GM12873 (cell line): Measurements from ENCODE around the gene KRTAP19-2.

Source experiments
- TF ChIP-seq, protein P1 (sequence below): IDR thresholded peaks from 2 replicates; pipeline ENCODE4 v1.5.1; 2012; ENCODE audit warnings: low read depth, mild to moderate bottlenecking, moderate library complexity, low read length, control low read depth; ENCODE audit not compliant: insufficient read depth; ENCODE audit errors: missing control alignments

KRTAP19-2 gene

DNA sequence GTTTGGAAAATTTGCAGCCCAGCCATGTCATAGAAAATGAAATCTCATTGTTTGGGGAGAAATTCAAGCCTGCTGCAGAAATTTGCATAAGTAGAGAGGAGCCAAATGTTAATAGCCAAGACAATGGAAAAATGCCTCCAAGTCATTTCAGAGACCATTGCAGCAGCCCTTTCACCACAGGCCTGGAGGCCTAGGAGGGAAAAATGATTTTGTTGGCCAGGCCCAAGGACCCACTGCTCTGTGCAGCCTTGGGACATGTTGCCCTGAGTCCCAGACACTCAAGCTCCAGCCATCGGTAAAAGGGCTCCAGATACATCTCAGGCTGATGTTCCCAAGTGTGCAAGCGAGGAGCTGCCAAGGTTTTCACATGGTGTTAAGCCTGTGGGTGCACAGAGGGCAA, 1.1 kb downstream of the KRTAP19-2 start:
- TF ChIP-seq, protein P1, sequence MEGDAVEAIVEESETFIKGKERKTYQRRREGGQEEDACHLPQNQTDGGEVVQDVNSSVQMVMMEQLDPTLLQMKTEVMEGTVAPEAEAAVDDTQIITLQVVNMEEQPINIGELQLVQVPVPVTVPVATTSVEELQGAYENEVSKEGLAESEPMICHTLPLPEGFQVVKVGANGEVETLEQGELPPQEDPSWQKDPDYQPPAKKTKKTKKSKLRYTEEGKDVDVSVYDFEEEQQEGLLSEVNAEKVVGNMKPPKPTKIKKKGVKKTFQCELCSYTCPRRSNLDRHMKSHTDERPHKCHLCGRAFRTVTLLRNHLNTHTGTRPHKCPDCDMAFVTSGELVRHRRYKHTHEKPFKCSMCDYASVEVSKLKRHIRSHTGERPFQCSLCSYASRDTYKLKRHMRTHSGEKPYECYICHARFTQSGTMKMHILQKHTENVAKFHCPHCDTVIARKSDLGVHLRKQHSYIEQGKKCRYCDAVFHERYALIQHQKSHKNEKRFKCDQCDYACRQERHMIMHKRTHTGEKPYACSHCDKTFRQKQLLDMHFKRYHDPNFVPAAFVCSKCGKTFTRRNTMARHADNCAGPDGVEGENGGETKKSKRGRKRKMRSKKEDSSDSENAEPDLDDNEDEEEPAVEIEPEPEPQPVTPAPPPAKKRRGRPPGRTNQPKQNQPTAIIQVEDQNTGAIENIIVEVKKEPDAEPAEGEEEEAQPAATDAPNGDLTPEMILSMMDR, result no peak

DNA sequence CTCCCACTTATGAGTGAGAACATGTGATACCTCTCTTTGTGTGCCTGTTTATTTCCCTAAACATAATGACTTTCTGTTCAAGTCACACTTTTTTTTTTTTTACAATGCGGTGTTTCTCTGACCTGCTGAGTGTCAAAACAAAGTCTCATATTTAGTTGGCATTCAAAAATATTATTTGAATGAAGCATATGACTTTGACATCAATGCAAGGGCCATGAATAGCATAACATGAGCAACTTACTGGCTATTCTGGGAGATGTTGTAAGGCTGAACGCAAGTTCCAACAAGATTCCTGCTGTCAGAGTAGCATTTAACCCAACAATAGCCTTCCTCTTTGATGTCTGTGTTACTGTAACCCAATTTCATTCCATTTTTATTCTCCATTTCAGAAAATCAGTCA, 5.1 kb downstream of the KRTAP19-2 start:
- TF ChIP-seq, protein P1, result no peak

DNA sequence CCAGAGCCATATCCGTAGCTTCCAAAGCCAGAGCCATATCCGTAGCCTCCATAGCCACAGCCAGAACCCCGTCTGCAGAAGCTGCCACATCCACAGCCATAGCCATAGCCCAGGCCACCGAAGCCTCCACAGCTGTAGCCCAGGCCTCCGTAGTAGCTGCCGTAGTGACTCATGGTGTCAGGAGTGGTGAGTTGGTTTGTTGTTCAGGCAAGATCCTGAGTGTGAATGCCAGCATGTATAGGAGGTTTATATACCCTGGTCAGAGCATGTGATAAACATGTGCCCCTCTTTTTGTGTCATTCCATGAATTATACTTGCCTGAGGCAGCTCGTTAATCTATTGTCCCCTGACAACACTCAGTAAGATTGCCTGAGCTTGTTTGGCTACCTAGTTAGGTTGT, 7.1 kb downstream of the KRTAP19-2 start, which contains the start of gene KRTAP19-1:
Gene KRTAP19-1 (minus strand): TSS at position 223 of the 400 bp plus-strand sequence. CDS start 50 bp downstream, at position 173.
- TF ChIP-seq, protein P1, result no peak

DNA sequence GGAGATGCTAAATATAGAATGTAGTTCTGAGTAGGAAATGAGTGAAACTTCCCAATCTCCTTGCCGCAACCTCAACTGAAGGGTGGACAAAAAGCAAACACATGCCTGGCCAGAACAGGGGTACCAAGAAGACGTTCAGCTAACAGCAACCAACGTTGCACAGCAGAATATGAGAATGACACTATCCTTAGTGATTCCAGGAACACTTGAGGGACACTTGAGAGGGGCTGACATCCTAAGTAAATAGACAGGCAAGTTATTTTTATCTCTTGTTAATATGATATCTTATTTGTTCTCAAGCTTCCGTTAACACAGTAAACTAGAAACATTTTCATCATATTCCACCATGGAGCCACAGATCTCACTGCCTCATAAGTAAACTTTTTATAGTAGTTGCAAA, 8.0 kb downstream of the KRTAP19-2 start:
- TF ChIP-seq, protein P1, result no peak

DNA sequence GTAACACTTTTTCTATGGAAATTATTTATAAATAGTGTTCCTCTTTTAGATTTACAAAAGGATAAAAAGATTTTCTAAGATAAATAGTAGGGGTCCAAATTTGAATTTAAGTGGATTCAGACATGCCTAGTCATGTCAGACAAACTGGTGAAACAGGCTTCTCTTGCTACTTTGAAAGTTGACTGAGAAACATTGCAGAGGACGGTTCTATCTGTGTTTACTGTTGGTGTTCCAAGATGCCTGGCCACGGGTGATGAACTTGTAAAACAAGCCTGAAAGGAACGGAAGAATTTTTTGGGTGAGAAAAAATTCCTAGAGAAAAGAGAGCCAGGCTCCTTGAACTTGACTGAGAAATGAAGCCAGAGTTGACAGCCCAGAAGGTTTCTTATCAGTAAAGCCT, 9.2 kb downstream of the KRTAP19-2 start:
- TF ChIP-seq, protein P1, result no peak

DNA sequence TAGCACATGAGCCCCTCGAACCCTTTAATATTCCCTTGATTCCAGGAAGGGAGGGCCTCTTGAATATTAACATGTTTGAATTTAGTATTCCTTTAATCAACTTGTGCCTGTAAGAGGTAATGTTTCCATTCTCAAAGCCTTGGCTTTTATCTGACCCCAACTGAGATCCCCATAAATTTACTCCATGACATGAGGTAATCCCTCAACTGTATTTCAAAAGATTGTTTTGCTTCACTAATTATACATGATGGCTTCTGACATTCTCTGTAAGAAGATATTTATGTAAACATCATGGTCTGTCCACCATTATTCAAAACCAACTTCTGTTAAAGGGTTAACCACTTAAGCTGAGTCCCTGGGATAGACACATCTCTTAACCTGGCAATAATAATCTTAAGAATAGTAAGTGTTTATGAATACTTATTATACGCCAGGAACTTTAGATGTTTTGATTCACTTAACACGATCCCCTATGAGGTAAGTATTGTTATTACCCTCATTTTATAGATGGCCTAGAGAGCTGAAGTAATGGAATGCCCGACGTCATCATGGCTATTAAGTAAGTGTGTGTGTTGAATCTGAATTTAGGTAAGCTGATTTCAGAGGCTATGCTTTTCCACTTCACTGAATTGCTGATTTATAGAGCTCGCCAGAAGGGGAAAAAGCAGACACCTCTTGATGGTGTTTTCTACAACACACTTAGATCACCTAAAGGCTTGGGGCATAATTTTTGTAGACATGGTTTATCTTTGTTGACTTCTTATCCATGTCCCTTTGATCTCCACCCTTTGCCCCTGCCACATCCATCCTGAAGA, 18.1 kb downstream of the KRTAP19-2 start:
- TF ChIP-seq, protein P1, result no peak

DNA sequence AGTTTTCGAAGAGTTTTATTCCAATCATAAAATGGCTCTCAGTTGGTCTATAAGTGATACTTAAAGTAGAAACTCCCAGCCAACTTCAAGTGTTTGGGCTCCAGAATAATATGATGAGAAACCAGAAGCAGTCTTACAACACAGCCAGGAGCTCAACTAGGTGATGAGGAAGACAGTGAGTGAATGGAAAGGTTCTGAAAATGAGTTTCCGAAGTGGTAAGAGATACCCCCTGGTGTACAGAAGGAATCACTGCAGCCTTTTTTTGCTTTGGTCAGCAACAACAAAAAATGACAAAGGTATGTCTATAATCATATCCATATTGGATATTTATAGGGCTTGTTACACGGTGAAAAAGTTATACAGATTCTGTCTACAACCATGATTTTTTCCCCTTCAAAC, 23.5 kb downstream of the KRTAP19-2 start:
- TF ChIP-seq, protein P1, result peak; percentile 22
